ENCODE results near the gene RAD18.
A peak's percentile ranks its signal among the peaks of the same experiment; 100 is the strongest.

Gene RAD18

DNA sequence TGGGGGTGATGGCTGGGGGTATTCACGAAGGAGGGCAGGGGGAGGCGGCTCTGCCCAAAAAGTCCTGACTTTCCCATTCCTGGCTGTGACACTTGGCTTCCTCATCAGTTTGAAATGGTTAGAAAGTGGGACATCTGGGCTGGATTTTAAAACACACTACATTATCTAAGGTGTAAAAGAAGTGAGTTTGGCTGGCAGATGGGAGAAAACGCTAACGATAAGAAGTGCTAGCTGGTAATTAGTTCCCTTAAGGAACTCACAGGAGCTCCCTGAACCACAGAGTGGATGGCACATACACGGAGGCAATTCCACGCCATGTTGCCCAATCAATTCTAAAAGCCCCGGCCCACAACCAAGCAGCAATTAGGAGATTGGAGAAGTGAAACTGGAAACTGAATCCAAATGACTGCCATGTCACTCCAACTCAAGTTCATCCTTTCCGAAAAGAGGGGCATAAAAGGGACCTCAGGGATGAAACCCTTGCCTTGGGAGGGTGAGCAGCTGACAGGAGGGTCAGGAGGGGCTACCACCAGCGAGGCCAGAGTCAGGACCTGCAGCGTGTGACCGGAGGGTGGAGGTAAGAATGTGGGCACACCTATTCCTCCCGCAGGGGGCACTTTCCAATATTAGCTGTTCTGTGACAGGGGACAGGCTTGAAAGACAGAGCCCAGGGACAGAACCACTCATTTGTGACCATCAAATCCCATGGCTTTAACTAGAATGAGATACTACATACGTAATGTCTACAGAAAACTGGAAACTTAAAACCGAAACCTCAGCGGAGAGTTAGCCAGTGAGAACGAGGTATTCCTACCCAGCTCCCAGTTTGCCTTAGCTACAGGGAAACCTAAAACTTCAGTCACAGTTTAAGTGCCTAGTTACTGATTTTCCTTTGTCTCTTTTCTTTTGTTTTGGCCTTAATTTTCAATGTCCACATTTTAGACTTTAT is 98.6 kb downstream of the RAD18 start:
- DNase-seq (ENCODE audit: low spot score): no peak

DNA sequence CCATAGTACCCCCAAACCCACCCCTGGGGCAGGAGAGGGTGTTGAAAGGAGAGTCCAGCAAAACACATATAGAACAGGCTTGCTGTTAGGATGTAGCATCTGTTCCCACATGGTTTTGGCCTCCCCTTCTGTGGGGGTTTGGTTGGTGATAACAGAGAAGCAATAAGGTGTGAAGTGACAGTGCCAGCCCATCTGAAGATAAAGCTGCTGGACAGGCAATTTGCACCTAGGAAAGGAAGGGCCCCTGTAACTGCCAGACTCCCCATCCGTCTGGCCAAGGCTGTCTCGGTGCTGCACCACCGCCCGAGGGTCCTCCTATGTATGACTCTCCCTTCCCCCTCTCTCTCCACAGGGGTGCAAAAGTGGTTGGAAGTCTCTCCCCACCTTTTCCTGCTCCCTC is 99.4 kb downstream of the RAD18 start:
- no peak for DNase-seq (ENCODE audit: low spot score)

DNA sequence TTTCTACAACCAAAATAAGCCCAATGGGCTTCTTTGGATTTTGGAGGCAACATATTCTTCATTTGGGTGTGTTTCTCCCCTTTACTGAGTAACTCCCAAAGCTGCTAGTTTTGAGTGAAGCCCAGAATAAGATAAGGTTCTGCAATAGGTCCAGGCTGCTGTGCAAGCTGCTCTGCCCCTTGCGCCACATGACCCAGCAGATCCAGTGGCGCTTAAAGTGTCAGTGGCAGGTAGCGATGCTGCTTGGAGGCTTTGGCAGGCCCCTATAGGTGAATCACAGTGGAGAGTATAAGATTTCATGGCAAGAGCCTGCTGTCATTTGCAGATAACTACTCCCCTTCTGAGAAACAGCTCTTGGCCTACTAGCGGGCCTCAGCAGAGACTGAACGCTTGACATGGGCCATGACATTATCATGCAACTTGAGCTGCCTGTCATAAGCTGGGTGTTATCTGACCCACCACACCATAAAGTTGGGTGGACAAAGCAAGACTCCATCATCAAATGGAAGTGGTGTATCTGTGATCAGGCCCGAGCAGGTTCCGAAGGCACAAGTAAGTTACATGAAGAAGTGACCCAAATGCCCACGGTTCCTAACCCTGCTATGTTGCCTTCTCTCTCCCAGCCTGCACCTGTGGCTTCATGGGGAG is 105.4 kb downstream of the RAD18 start:
- DNase-seq (ENCODE audit: low spot score): no peak

DNA sequence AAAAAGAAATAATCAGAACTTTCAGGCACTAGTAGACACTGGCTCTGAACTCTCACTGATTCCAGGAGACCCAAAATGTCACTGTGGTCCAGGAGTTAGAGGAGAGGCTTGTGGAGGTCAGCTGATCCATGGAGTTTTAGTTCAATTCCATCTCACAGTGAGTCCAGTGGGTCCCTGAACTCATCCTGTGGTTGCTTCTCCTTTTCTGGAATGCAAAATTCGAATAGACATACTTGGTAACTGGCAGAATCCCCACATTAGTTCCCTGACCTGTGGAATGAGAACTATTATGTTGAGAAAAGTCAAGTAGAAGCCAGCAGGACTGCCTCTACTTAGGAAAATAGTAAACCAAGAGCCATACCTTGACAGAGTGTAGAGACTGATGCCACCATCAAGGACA is 106.6 kb downstream of the RAD18 start:
- DNase-seq (ENCODE audit: low spot score): no peak

DNA sequence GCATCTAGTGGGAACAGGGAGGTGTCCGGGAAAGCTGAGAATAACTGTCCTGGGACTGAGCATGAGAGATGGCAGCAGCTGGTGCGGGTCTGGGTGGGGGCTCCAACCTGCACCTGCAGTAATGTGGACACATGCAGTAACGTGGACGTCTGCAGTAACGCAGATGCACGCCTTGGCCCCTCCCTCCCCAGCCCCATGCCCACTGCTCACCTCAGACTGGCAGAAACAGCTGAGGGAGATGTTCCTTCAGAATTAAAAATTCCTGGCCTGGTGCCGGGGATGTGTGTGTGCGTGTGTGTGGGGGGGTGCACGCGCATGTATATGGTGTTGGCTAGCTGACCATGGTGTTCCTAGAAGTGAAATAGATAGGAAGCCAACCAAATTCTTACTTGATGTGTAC is 107.2 kb downstream of the RAD18 start:
- no peak for DNase-seq (ENCODE audit: low spot score)

DNA sequence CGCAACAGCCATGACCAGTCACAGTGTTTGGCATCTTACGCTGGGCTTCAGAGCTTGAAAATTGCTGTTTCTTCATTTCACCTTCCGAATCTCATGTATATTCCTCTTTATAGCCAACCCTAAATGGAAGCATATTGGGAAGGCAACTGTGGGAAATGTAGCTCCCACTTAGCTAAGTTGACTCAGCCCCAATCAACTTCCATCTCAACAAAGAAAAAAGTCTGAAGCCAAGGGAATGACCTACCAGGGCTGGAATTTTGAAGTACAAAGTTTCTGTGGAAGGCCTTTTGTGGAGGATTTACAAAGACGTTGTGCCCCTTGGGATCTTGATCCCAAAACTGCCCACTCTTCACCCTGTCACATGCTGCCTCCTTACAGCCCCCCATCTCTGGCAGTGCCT is 108.6 kb downstream of the RAD18 start:
- no peak for DNase-seq (ENCODE audit: low spot score)

DNA sequence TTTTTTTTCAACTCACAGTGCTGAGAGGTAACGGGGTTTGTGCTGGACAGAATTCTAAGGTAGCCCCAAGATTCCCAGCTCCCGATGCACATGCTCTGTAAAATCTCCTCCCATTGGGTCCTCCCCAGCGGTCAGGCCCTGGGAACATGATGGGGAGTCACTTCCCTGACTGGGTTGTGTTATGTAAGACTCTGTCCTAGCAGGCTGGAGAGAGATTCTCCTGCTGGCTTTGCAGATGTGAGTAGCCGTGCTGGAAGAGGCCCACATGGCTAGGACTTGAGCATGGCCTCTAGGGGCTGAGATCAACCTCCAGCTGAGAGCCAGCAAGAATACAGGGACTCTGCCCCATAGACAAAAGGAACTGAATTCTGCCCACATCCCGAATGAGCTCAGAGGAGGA is 110.2 kb downstream of the RAD18 start:
- no peak for DNase-seq (ENCODE audit: low spot score)

DNA sequence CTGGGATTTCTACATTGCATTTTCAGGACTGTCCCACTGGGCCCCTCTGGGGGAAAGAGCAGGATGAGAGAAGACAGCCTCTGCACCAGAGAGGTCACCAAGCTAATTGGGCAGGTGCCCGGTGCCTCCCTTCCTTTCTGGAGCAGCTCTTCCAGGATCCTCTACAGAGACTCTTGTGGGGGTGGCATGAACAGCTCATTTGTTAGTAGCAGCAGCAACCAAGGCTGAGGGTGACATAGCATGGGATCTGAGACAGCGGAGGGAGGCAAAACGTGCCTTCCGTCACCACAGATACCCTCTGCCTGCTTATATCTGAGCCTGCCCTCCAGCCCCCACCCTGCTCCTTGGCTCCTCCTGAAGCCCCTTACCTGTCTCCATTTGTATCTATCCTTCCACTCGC is 110.8 kb downstream of the RAD18 start:
- DNase-seq (ENCODE audit: low spot score): no peak

DNA sequence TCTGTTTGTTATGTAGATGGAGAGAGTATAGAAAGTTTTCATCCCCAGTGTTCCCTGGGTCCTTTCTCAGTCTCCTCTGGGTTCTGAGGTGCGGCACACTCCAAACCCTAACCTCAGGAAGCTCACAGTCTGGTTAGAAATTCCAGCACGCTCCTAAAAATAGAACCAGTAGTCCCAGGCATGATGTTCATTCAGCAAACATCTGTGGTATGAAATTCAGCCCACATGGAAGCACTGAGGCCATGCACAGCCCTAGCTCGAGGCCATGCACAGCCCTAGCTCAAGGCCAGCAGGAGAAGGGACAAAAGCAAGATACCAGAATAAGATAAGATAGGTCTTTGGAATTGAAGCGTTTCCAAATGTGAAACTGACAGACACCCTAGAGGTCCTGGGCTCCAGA is 111.6 kb downstream of the RAD18 start:
- no peak for DNase-seq (ENCODE audit: low spot score)

DNA sequence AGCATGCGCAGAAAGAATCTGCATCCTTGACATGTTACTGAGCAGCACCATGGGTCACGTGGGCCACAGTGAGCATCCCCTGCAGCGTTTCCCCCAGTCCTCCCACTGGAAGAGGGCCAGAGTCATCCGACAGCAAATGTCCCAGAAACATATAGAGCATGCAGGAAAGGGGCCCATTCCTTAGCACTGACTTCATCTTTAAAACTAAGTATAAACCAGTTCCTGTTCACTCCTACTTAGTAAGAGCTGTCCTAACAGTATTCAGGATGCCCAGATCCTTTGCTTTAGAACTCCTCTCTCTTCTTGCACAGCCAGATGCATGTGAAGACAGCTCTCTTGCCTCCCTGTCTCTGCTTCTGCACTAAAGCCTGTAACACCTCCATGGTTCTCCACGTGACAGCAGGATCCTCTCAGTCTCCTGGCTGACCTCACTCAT is 114.6 kb downstream of the RAD18 start:
- DNase-seq (ENCODE audit: low spot score): no peak

DNA sequence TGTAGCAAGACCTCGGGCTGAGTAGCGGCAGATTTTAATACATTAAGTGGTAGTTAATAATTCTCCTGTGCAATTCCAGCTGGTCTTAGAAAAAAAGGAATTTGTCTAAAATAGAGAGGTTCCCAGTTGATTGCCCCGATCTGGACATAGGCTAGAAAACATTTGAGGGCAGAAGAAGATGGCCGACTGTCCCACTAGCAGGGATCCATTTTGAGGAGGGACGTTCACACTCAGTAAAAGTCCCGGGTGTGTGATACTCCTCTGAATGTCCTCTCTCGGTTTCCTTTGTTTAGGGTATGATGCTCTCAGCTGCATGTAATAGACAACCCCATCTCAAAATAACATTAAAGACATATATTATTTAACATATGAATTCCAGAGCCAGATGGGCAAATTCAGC is 116.0 kb downstream of the RAD18 start:
- DNase-seq (ENCODE audit: low spot score): no peak

DNA sequence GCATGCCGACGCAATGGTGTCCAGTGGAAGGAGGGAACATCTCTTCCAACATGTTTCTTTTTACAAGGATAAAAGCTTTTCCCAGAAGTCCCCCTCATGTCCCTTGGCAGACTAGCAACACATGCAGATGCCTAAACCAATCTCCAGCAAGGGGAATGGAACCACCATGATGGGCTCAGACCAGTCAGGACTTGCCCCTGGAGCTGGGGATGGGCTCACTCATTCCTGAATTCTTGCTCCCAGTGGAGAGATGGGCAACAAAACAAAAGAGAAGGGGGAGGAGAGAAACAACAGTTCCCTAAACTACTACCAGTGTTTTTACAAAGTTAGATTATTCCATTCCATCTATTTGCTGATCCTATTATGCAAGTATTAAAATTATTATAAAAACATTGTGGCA is 117.1 kb downstream of the RAD18 start:
- DNase-seq (ENCODE audit: low spot score): no peak

DNA sequence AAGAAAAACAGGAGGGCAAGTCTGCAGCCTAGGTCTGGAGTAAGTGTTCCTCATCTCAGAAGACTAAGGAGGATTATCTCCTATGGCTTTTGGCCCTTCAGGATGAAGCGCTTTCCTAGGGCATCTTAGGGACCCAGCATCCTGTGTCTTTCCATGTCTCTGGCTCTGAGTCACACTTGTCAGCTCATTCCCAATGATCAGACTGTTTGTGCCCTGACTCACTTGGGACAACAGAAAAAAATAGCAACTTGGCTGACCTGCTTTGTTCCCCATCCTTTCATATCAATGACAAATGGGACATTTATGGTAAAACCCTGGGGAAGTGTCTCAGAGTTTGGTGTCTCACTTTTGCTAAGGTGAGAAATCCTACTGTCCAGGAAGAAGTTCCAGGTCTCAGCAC is 117.6 kb downstream of the RAD18 start:
- DNase-seq (ENCODE audit: low spot score): peak; percentile 54

DNA sequence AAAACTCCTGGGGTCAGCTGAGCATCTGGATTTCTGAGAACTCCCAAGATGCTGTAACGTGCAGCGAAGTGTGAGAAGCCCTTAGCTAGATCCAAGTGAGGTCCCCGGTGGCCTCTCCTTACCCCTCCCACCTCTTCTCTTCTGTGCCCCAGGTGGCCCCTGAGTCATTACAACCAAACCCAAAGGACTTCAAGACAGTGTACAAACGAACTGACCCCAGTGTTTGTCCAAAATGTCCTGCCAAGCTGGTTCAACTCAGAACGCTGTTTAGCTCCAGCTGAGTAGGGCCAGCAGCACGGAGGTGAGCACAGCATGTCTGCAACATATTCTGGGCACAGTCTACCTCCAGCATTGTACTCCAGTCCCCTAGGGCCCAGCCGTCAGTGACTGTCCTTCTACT is 119.9 kb downstream of the RAD18 start:
- no peak for DNase-seq (ENCODE audit: low spot score)

DNA sequence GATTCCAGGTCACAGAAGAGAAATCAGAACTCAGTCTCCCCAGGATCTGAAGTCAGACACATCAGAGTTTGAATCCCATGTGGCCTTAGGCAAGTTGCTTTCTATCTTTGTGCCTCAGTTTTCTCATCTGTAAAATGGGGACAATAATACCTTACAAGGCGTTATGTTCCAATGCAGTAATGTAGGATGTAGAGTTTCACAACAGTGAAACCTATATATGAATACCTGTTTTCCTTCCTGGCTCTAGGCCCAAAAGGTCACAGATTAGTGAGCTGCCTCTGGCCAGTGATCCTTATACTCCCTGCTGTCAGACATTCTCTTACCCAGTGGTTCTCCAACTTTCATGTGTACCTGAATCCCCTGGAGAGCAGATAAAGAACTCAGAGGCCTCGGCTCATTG is 121.0 kb downstream of the RAD18 start:
- DNase-seq (ENCODE audit: low spot score): no peak

DNA sequence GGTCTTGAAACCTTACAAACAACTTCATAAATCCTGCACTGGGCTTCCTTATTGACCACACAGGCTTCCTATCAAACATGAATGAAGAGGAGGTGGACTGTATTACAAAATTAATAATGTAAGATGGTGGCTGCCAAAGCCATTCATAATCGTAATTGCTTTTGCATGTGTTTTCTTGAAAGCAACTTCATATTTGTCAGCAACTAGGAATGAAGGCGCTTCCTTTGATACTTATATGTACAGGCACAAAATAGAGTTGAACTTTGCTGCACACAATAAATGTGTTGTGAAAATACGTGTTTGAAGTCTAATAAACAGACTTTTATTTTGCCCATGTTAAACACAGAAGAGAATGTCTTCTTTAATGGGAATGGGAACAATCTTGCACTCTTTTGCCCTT is 121.8 kb downstream of the RAD18 start:
- no peak for DNase-seq (ENCODE audit: low spot score)

DNA sequence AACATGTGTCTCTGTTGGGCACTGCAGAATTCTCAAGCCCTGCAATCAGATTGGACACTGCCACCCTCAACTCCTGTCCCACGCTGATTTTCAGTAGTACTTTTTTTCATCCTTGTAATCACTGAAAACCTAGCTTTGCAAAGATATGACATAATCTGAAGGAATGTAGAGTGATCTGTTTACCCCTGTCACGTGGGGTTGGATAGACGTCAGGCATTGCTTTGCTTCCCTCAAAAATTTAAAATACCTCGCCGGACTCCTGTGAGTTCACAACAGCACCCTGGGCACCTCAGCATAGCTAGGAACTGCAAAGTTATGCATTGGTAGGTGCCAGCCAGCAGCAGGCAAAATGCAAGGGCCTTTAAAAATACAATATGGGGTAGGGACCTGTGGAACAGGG is 122.7 kb downstream of the RAD18 start:
- DNase-seq (ENCODE audit: low spot score): no peak

DNA sequence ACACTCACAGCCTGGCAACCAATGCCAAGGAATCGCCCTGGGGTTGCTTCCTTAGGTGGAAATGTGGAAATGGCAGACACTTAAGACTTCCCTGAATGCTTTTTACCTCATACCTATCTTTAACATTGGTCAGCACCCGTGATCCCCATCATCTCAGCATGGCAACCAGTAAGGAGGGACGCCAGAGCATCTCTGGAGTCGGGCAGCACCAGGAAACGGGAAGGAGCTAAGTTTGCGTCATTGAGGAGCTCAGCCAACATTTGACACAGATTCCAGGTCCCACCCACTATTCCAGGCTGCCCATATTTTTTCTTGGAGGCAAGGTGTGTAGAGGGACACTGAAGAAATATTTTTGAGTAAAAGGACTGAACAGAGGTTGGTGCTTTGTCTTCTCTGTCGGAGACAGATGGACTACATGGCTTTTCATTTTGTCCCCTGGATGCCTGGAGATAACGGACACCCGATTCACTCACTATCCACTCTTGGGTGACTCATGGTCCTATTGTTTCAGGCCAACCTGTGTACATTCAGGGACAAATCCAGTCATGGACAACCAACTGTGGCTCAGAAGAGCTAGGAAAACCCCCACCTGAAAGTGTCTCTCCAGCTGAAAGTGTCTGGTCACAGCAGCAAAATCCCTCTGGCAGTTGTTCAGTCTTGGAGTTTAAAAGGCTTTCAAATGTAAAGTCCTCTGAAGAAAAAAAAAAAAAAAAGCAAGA is 123.5 kb downstream of the RAD18 start:
- DNase-seq (ENCODE audit: low spot score): no peak

DNA sequence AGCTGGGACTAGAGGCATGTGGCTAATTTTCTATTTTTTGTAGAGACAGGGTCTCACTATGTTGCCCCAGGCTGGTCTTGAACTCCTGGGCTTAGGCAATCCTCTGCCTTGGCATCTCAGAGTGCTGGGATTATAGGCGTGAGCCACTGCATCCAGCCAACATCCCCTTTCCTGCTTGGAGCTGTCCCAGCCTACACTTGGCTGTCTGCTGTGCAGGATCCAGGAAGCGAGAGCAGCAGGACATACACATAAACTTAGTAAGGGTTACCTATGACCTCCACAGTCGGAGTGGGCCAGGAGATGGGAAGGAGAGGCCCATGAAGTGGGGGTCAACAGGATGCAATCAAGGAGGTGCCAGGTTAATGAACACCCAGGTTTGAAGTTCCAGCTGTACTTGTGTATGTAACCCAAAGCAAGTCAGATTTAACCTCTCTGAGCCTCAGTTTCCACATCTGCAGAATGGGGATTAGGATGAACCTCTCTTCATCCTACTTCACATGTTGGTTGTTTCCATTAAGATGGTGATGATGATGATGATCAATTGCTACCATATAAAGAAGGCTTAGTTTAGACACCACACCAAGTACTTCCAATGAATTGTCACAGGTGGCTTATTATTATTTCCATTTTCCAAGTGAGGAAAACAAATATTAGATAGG is 124.4 kb downstream of the RAD18 start:
- no peak for DNase-seq (ENCODE audit: low spot score)

DNA sequence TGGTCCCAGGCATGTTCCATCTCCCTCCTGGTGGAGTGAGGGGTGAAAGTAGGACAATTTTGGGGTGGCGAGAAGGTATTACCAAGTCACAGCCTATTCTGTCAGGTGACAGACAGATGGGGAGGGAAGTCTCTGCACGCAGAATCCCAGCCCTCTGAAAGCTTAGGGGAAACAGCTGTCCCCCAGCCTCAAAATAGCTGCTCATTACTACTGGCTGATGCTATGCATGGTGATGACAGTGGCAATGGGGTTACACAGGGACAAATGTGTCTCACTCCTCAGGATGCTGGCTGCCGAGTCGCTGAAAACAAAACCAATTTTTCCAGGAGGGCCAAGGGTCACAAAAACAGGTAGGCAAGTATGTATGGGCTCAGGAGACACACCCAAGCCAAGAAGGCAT is 125.0 kb downstream of the RAD18 start:
- no peak for DNase-seq (ENCODE audit: low spot score)

DNA sequence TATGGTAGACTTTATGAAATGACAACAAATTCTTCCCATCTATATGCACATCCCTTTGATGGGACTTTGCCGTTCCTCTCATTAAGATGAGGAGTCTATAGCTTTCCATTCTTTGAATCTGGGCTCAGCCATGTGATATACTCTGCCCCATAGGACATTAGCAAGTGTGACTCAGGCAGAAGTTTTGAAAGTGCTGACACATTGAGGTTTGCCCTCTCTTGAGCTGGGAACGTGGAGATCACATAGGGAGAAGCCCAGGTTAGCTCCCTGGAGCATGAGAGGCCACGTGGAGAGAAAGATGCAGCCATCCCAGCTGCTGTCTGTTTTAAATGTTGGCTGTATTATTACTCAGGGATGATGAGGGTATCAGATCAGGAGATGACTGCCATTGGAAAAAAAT is 126.1 kb downstream of the RAD18 start:
- peak; percentile 47 for DNase-seq (ENCODE audit: low spot score)

DNA sequence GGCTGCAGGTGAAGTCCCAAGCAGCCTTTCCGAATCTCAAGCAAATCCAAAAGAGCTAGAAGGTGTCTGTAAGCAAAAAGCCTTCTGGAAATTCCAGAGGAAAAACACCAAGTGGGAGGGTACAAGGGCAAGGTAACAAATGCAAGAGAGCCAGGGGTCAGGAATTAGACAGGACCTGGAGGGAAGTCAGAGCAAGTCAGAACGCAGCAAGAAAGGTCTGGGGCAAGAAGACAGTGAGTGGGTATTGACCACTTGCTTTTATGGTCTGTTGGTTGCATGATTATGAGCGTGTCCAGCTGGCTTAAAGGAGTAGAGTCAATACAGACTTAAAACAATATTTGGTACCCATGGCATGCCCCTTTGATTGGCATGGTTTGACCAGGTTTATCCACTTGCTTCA is 127.2 kb downstream of the RAD18 start:
- DNase-seq (ENCODE audit: low spot score): no peak
